Transverse colon (tissue), 4 donors: ENCODE results near the gene TDG. TPM values are rescaled to one million over a fixed set of nuclear protein-coding genes. Genes with fewer than 3 reads are reported as not detected.

ENCODE experiments used
- DNase-seq: peaks from one replicate; pipeline ENCODE4 v3.0.0-alpha.2; 2019
- H3K27ac ChIP-seq, 4 donors: fragments of 200-600 bp; sonication (generic); 2 replicates each; pipeline ENCODE4 v1.5.1; 2016 to 2018; ENCODE audit warnings: inconsistent platforms in 4 of 4
- H3K27me3 ChIP-seq: fragments of 200-600 bp; sonication (generic); 2 replicates; pipeline ENCODE4 v1.5.1; 2017; ENCODE audit warnings: inconsistent platforms
- H3K36me3 ChIP-seq, 4 donors: fragments of 200-600 bp; sonication (generic); 2 replicates each; pipeline ENCODE4 v1.5.1; 2017 to 2019; ENCODE audit warnings: inconsistent platforms in 4 of 4
- H3K4me1 ChIP-seq, 4 donors: fragments of 200-600 bp; sonication (generic); 2 replicates each; pipeline ENCODE4 v1.5.1; 2017 to 2020; ENCODE audit warnings: inconsistent platforms in 4 of 4
- H3K4me3 ChIP-seq, 4 donors: fragments of 200-600 bp; sonication (generic); 1 replicate in 1 of 4; 2 replicates in 3 of 4; pipeline versions ENCODE4 v1.5.1 to v1.6.1; 2017 to 2019; ENCODE audit warnings: inconsistent platforms in 4 of 4
- H3K9me3 ChIP-seq, 2 donors: fragments of 200-600 bp; sonication (generic); 2 replicates each; pipeline ENCODE4 v1.5.1; 2017 to 2019; ENCODE audit warnings: inconsistent platforms in 2 of 2
- CTCF ChIP-seq, 5 experiments: fragments of 200-600 bp in 3 of 5; fragments of 450-650 bp in 2 of 5; sonication (generic) in 3 of 5; IDR thresholded peaks; 1 replicate in 2 of 5; 2 replicates in 3 of 5; pipeline ENCODE4 v1.5.1; 2016 to 2017; ENCODE audit warnings: antibody characterized with exemption in 5 of 5, inconsistent platforms in 3 of 5, mild to moderate bottlenecking in 2 of 5, moderate library complexity in 1 of 5
- EP300 ChIP-seq: sonication (generic); formaldehyde crosslinking; IDR thresholded peaks from one replicate; pipeline ENCODE4 v1.6.1; 2017; ENCODE audit warnings: antibody characterized with exemption, low read depth
- POLR2A ChIP-seq: fragments of 450-650 bp; IDR thresholded peaks from one replicate; pipeline ENCODE4 v1.6.1; 2016; ENCODE audit warnings: antibody characterized with exemption, mild to moderate bottlenecking, moderate library complexity
- POLR2AphosphoS5 ChIP-seq, 3 donors: sonication (generic); formaldehyde crosslinking; IDR thresholded peaks; one replicate each; pipeline ENCODE4 v1.6.1; 2016; ENCODE audit warnings: antibody characterized with exemption in 3 of 3
- WGBS, 2 donors: methylation state at CpG; one replicate each; pipeline ENCODE4 v1.1.5; 2018; ENCODE audit warnings: low coverage in 1 of 2; 5-methylcytosine and 5-hydroxymethylcytosine counted together
- in situ Hi-C, 4 donors: fragments of 200-750 bp; cut with MboI; loops; one replicate each; pipeline versions ENCODE4 v1.15.0 to v1.15.1; 2017; ENCODE audit warnings: low sequenced_read_pairs in 3 of 4, low pct_ligation_motif_present in 1 of 4, low pct_unique_long_range_greater_than_20kb in 1 of 4
- intact Hi-C: fragments of 100-400 bp; cut with DNase I; formaldehyde crosslinking; loops from one replicate; pipeline ENCODE4 v1.15.1; 2023; ENCODE audit warnings: low total_unique reads
- total RNA-seq, 4 donors: library from RNA; depleted of rRNA; stranded (reverse); fragments of >200 nt; gene quantifications; one replicate each; pipeline ENCODE4 v1.1.0, GENCODE V29; 2016

Gene TDG
- total RNA-seq, 4 donors from 2014 or later: 17.9 to 43.4 (median 26.1) TPM

- 60 to 86% methylated on average over 1 to 2 of the region's 2 CpGs for WGBS, 2 donors
- in situ Hi-C loops (loop anchor here in 2 of 4 donors (25.0 kb wide), 2 partner anchors 318 to 1143 kb away; partner anchors contain the start of gene WASHC4 (in 1 of the 2)), intact Hi-C loops (loop anchor here (10.0 kb wide), 1 partner anchor 135 kb away; no protein-coding TSS in a partner anchor)
- TF ChIP-seq POLR2AphosphoS5 (IDR thresholded peaks at IDR 0.05) (no peak), EP300 (no peak), CTCF (IDR thresholded peaks at IDR 0.05) (no peak), POLR2A (no peak)
- Histone ChIP-seq H3K9me3 (no peaks in the 10 kb centered on the region), H3K4me1 (peaks cover 17 to 42% (median 18%) of the 10 kb centered on the region in 4 donors), H3K4me3 (no peak overlapping the region), H3K27me3 (no peaks in the 10 kb centered on the region), H3K27ac (no peak overlapping the region), H3K36me3 (no peaks in the 10 kb centered on the region)
- no peak for DNase-seq
Measured at GRCh38 chr12:103969391-103969790, 3.7 kb downstream of the TDG start.

DNA sequence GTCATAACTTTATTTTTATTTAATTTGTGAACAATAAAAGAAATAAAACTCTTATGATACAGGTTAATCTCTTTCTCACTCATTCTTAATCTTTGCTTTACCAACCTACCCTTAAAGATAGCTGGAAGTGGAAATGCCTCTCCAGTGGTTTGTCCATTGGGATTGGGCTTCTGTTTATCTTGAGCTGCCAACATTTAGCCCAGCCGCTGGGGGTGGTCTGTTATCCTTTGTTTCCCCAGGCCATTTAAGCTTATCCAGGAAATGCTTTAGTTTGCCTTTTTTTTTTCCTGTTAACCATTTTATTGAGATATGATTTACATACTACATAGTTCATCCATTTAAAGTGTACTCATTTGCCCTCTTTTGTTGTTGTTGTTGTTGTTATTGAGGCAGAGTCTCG lies 8.2 kb downstream of the TDG start:
- Histone ChIP-seq H3K9me3 (no peaks in the 10 kb centered on the region), H3K27ac (no peak overlapping the region), H3K27me3 (no peaks in the 10 kb centered on the region), H3K4me3 (no peak overlapping the region), H3K36me3 (peaks cover 0 to 10% (median 3%) of the 10 kb centered on the region in 4 donors), H3K4me1 (peaks cover 0 to 9% (median 7%) of the 10 kb centered on the region in 4 donors)
- no peak for TF ChIP-seq POLR2A
- TF ChIP-seq POLR2AphosphoS5 (IDR thresholded peaks at IDR 0.05): no peak
- TF ChIP-seq CTCF (IDR thresholded peaks at IDR 0.05): no peak
- no peak for TF ChIP-seq EP300
- intact Hi-C loops (no loop called here), in situ Hi-C loops (loop anchor here in 2 of 4 donors (25.0 kb wide), 2 partner anchors 313 to 1138 kb away; partner anchors contain the start of gene WASHC4 (in 1 of the 2))
- 84 to 86% methylated on average over 2 of the region's 2 CpGs for WGBS, 2 donors
- no peak for DNase-seq

DNA sequence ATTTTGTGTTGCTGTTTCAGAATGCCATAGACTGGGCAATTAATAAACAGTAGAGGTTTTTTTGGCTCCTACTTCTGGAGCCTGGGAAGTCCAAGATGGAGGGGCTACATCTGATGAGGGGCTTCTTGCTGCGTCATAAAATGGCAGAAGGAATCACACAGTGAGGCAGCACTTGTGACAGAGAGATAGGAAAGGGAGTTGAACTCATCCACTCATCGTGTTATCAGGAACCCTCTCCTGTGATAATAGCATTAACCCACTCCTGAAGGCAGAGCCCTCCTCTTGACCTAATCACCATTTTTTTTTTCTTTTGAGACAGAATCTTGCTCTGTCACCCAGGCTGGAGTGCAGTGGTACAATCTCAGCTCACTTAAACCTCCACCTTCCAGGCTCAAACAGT lies 9.7 kb downstream of the TDG start:
- Histone ChIP-seq H3K27ac (no peak overlapping the region), H3K4me1 (no peaks in the 10 kb centered on the region), H3K27me3 (no peaks in the 10 kb centered on the region), H3K4me3 (no peak overlapping the region), H3K36me3 (peaks cover 0 to 18% (median 7%) of the 10 kb centered on the region in 4 donors), H3K9me3 (no peaks in the 10 kb centered on the region)
- in situ Hi-C loops (no loop called here), intact Hi-C loops (loop anchor here (5.0 kb wide), 1 partner anchor 1977 kb away; no protein-coding TSS in a partner anchor)
- TF ChIP-seq CTCF (IDR thresholded peaks at IDR 0.05) (no peak), EP300 (no peak), POLR2A (no peak), POLR2AphosphoS5 (IDR thresholded peaks at IDR 0.05) (no peak)
- no peak for DNase-seq
- 91 to 100% methylated on average over 2 of the region's 2 CpGs for WGBS, 2 donors

GRCh38 chr12:103978384-103978982 lies 12.8 kb downstream of the TDG start:
- in situ Hi-C loops: no loop called here
- no peak overlapping the region for H3K27ac ChIP-seq
- WGBS, 2 donors: 72 to 85% methylated on average over 3 to 4 of the region's 4 CpGs

More at GRCh38 chr12:103978384-103978982, 12.8 kb downstream of the TDG start:
- TF ChIP-seq POLR2A (no peak), EP300 (no peak), CTCF (IDR thresholded peaks at IDR 0.05) (no peak), POLR2AphosphoS5 (IDR thresholded peaks at IDR 0.05) (no peak)
- no peaks in the 10 kb centered on the region for H3K9me3 ChIP-seq
- H3K27me3 ChIP-seq: no peaks in the 10 kb centered on the region
- H3K4me3 ChIP-seq: no peak overlapping the region
- no peak for DNase-seq
- peaks cover 0 to 48% (median 17%) of the 10 kb centered on the region in 4 donors for H3K36me3 ChIP-seq
- intact Hi-C loops: loop anchor here (5.0 kb wide), 1 partner anchor 1974 kb away; no protein-coding TSS in a partner anchor
- H3K4me1 ChIP-seq: no peaks in the 10 kb centered on the region
